ENCODE data around the gene DNAH17.

DNAH17 gene

GRCh38 chr17:78592991-78593329 is 15.8 kb upstream of the DNAH17 start:
- no peaks in the 10 kb centered on the region for H3K9me3 Mint-ChIP-seq
- no peak overlapping the region for H3K4me3 Mint-ChIP-seq
- peak overlapping the region; percentile 36 for H3K27ac Mint-ChIP-seq
- H3K4me1 Mint-ChIP-seq (ENCODE audit: low read depth): peaks cover 16% of the 10 kb centered on the region
- peaks cover 6% of the 10 kb centered on the region for H3K27me3 Mint-ChIP-seq (ENCODE audit: low read depth)
- H3K36me3 Mint-ChIP-seq (ENCODE audit: low read depth): no peaks in the 10 kb centered on the region

- no peak overlapping the region for H3K4me3 Mint-ChIP-seq
- peaks cover 6% of the 10 kb centered on the region for H3K27me3 Mint-ChIP-seq (ENCODE audit: low read depth)
- H3K9me3 Mint-ChIP-seq: no peaks in the 10 kb centered on the region
- no peaks in the 10 kb centered on the region for H3K36me3 Mint-ChIP-seq (ENCODE audit: low read depth)
- peaks cover 11% of the 10 kb centered on the region for H3K4me1 Mint-ChIP-seq (ENCODE audit: low read depth)
- H3K27ac Mint-ChIP-seq: no peak overlapping the region
These were observed 14.1 kb upstream of the DNAH17 start for GRCh38 chr17:78591263-78591671.

- Mint-ChIP-seq H3K4me3 (no peak overlapping the region), H3K27me3 (ENCODE audit: low read depth) (peaks cover 12% of the 10 kb centered on the region), H3K4me1 (ENCODE audit: low read depth) (peaks cover 8% of the 10 kb centered on the region), H3K27ac (no peak overlapping the region), H3K9me3 (no peaks in the 10 kb centered on the region), H3K36me3 (ENCODE audit: low read depth) (no peaks in the 10 kb centered on the region)
These were observed 12.7 kb upstream of the DNAH17 start for GRCh38 chr17:78589885-78590284.

GRCh38 chr17:78589031-78589675 is 12.0 kb upstream of the DNAH17 start:
- peaks cover 12% of the 10 kb centered on the region for H3K27me3 Mint-ChIP-seq (ENCODE audit: low read depth)

GRCh38 chr17:78588258-78589030 is 11.2 kb upstream of the DNAH17 start:
- H3K4me1 Mint-ChIP-seq (ENCODE audit: low read depth): peaks cover 8% of the 10 kb centered on the region
- H3K9me3 Mint-ChIP-seq: no peaks in the 10 kb centered on the region
- H3K36me3 Mint-ChIP-seq (ENCODE audit: low read depth): no peaks in the 10 kb centered on the region
- peaks cover 12% of the 10 kb centered on the region for H3K27me3 Mint-ChIP-seq (ENCODE audit: low read depth)
- H3K27ac Mint-ChIP-seq: no peak overlapping the region
- no peak overlapping the region for H3K4me3 Mint-ChIP-seq

More at GRCh38 chr17:78589031-78589675, 12.0 kb upstream of the DNAH17 start:
- H3K9me3 Mint-ChIP-seq: no peaks in the 10 kb centered on the region
- H3K4me1 Mint-ChIP-seq (ENCODE audit: low read depth): peaks cover 8% of the 10 kb centered on the region
- no peak overlapping the region for H3K4me3 Mint-ChIP-seq
- no peak overlapping the region for H3K27ac Mint-ChIP-seq
- no peaks in the 10 kb centered on the region for H3K36me3 Mint-ChIP-seq (ENCODE audit: low read depth)

- Mint-ChIP-seq H3K27ac (no peak overlapping the region), H3K27me3 (ENCODE audit: low read depth) (peaks cover 16% of the 10 kb centered on the region), H3K36me3 (ENCODE audit: low read depth) (no peaks in the 10 kb centered on the region), H3K9me3 (no peaks in the 10 kb centered on the region), H3K4me3 (no peak overlapping the region), H3K4me1 (ENCODE audit: low read depth) (no peaks in the 10 kb centered on the region)
These were observed 7.9 kb upstream of the DNAH17 start for GRCh38 chr17:78585006-78585630.

- no peak overlapping the region for H3K4me3 Mint-ChIP-seq
- no peaks in the 10 kb centered on the region for H3K9me3 Mint-ChIP-seq
- peaks cover 25% of the 10 kb centered on the region for H3K27me3 Mint-ChIP-seq (ENCODE audit: low read depth)
- no peaks in the 10 kb centered on the region for H3K4me1 Mint-ChIP-seq (ENCODE audit: low read depth)
- no peaks in the 10 kb centered on the region for H3K36me3 Mint-ChIP-seq (ENCODE audit: low read depth)
- no peak overlapping the region for H3K27ac Mint-ChIP-seq
These were observed 5.9 kb upstream of the DNAH17 start for GRCh38 chr17:78583091-78583490.

GRCh38 chr17:78581304-78581703 is 4.1 kb upstream of the DNAH17 start:
- H3K9me3 Mint-ChIP-seq: no peaks in the 10 kb centered on the region
- no peaks in the 10 kb centered on the region for H3K4me1 Mint-ChIP-seq (ENCODE audit: low read depth)
- no peak overlapping the region for H3K4me3 Mint-ChIP-seq
- H3K27ac Mint-ChIP-seq: no peak overlapping the region
- no peaks in the 10 kb centered on the region for H3K36me3 Mint-ChIP-seq (ENCODE audit: low read depth)
- H3K27me3 Mint-ChIP-seq (ENCODE audit: low read depth): peaks cover 25% of the 10 kb centered on the region

- Mint-ChIP-seq H3K4me1 (ENCODE audit: low read depth) (no peaks in the 10 kb centered on the region), H3K36me3 (ENCODE audit: low read depth) (no peaks in the 10 kb centered on the region), H3K9me3 (no peaks in the 10 kb centered on the region), H3K27ac (no peak overlapping the region), H3K4me3 (no peak overlapping the region), H3K27me3 (ENCODE audit: low read depth) (peaks cover 22% of the 10 kb centered on the region)
These were observed 3.1 kb upstream of the DNAH17 start for GRCh38 chr17:78580277-78580804.

GRCh38 chr17:78576389-78577112 is 645 bp downstream of the DNAH17 start:
- H3K27me3 Mint-ChIP-seq (ENCODE audit: low read depth): peaks cover 13% of the 10 kb centered on the region
- no peaks in the 10 kb centered on the region for H3K4me1 Mint-ChIP-seq (ENCODE audit: low read depth)
- H3K36me3 Mint-ChIP-seq (ENCODE audit: low read depth): no peaks in the 10 kb centered on the region
- H3K27ac Mint-ChIP-seq: no peak overlapping the region
- H3K4me3 Mint-ChIP-seq: no peak overlapping the region
- no peaks in the 10 kb centered on the region for H3K9me3 Mint-ChIP-seq

- H3K4me1 Mint-ChIP-seq (ENCODE audit: low read depth): no peaks in the 10 kb centered on the region
- H3K4me3 Mint-ChIP-seq: no peak overlapping the region
- H3K27ac Mint-ChIP-seq: no peak overlapping the region
- peaks cover 9% of the 10 kb centered on the region for H3K27me3 Mint-ChIP-seq (ENCODE audit: low read depth)
- H3K36me3 Mint-ChIP-seq (ENCODE audit: low read depth): no peaks in the 10 kb centered on the region
- H3K9me3 Mint-ChIP-seq: no peaks in the 10 kb centered on the region
These were observed 1.3 kb downstream of the DNAH17 start for GRCh38 chr17:78575899-78576298.

GRCh38 chr17:78575340-78575739 is 1.9 kb downstream of the DNAH17 start:
- no peak overlapping the region for H3K27ac Mint-ChIP-seq
- H3K4me1 Mint-ChIP-seq (ENCODE audit: low read depth): no peaks in the 10 kb centered on the region
- H3K4me3 Mint-ChIP-seq: no peak overlapping the region
- H3K36me3 Mint-ChIP-seq (ENCODE audit: low read depth): no peaks in the 10 kb centered on the region
- H3K9me3 Mint-ChIP-seq: no peaks in the 10 kb centered on the region
- peaks cover 9% of the 10 kb centered on the region for H3K27me3 Mint-ChIP-seq (ENCODE audit: low read depth)

- no peak overlapping the region for H3K27ac Mint-ChIP-seq
These were observed 3.2 kb downstream of the DNAH17 start for GRCh38 chr17:78573955-78574354.

More at GRCh38 chr17:78573955-78574354, 3.2 kb downstream of the DNAH17 start:
- H3K4me3 Mint-ChIP-seq: no peak overlapping the region
- no peaks in the 10 kb centered on the region for H3K9me3 Mint-ChIP-seq
- no peaks in the 10 kb centered on the region for H3K27me3 Mint-ChIP-seq (ENCODE audit: low read depth)
- no peaks in the 10 kb centered on the region for H3K4me1 Mint-ChIP-seq (ENCODE audit: low read depth)
- H3K36me3 Mint-ChIP-seq (ENCODE audit: low read depth): no peaks in the 10 kb centered on the region

Data from T-helper 1 cell treated with Interleukin-12 subunit alpha and Interleukin-12 subunit beta and Interleukin-4 antibody, amounts not matched to agents 30 μg/mL and 1 μg/mL, for 36 hours (primary cell).